ENCODE data around the gene TUFM. TPM values are rescaled to one million over a fixed set of nuclear protein-coding genes. Genes with fewer than 3 reads are reported as not detected.
"Not testable (repeated sequence)": the region's sequence is repeated elsewhere in the genome, so short reads cannot be mapped to it uniquely, and the experiment has no call there.

The TUFM gene
- total RNA-seq, 1 donor from 2014 or later: 252 TPM

- DNase-seq (ENCODE audit: missing footprints): peak; percentile 20
- ATAC-seq: no peak
- intact Hi-C loops (cut with DNase I): no loop called here
Measured at GRCh38 chr16:28876973-28877654, 31.0 kb upstream of the TUFM start.

- DNase-seq (ENCODE audit: missing footprints) (peak; percentile 56), ATAC-seq (no peak)
- intact Hi-C loops (cut with DNase I): no loop called here
Measured at GRCh38 chr16:28876019-28876659, 30.0 kb upstream of the TUFM start.

- intact Hi-C loops (cut with DNase I): no loop called here
Measured at GRCh38 chr16:28875134-28876018, 29.2 kb upstream of the TUFM start.

GRCh38 chr16:28874406-28874805 is 28.3 kb upstream of the TUFM start:
- intact Hi-C loops (cut with DNase I): loop anchor here (5.0 kb wide), 1 partner anchor 47 kb away; no protein-coding TSS in a partner anchor
- ATAC-seq (no peak), DNase-seq (ENCODE audit: missing footprints) (peak; percentile 9)

More at GRCh38 chr16:28875134-28876018, 29.2 kb upstream of the TUFM start:
- DNase-seq (ENCODE audit: missing footprints) (peak; percentile 35), ATAC-seq (no peak)

- ATAC-seq: peak; percentile 26
- peak; percentile 49 for DNase-seq (ENCODE audit: missing footprints)
- intact Hi-C loops (cut with DNase I): loop anchor here (5.0 kb wide), 1 partner anchor 46 kb away; no protein-coding TSS in a partner anchor
Measured at GRCh38 chr16:28873543-28874201, 27.5 kb upstream of the TUFM start.

- no peak for ATAC-seq
- intact Hi-C loops (cut with DNase I): loop anchor here (5.0 kb wide), 1 partner anchor 46 kb away; no protein-coding TSS in a partner anchor
- peak; percentile 20 for DNase-seq (ENCODE audit: missing footprints)
Measured at GRCh38 chr16:28872952-28873351, 26.8 kb upstream of the TUFM start.

- peak; percentile 41 for DNase-seq (ENCODE audit: missing footprints)
- no peak for ATAC-seq
- intact Hi-C loops (cut with DNase I): no loop called here
Measured at GRCh38 chr16:28869201-28869600, 23.1 kb upstream of the TUFM start.

- intact Hi-C loops (cut with DNase I); ATAC-seq: not testable (repeated sequence)
- DNase-seq (ENCODE audit: missing footprints): peak; percentile 50
Measured at GRCh38 chr16:28867646-28868045, 21.5 kb upstream of the TUFM start.

GRCh38 chr16:28867241-28867640 is 21.1 kb upstream of the TUFM start:
- intact Hi-C loops (cut with DNase I): no loop called here
- DNase-seq (ENCODE audit: missing footprints) (peak; percentile 66), ATAC-seq (no peak)

- DNase-seq (ENCODE audit: missing footprints): peak; percentile 56
- intact Hi-C loops (cut with DNase I): no loop called here
- ATAC-seq: no peak
Measured at GRCh38 chr16:28866454-28866804, 20.3 kb upstream of the TUFM start.

- ATAC-seq (no peak), DNase-seq (ENCODE audit: missing footprints) (peak; percentile 56)
- intact Hi-C loops (cut with DNase I): no loop called here
Measured at GRCh38 chr16:28865722-28866453, 19.7 kb upstream of the TUFM start.

GRCh38 chr16:28865001-28865688 is 19.0 kb upstream of the TUFM start:
- intact Hi-C loops (cut with DNase I): no loop called here
- DNase-seq (ENCODE audit: missing footprints): peak; percentile 37
- ATAC-seq: no peak

- peak; percentile 1 for ATAC-seq
- DNase-seq (ENCODE audit: missing footprints): peak; percentile 62
- intact Hi-C loops (cut with DNase I): loop anchor here (1.0 kb wide), 1 partner anchor 18 kb away; the partner anchor contains the start of gene TUFM
Measured at GRCh38 chr16:28863929-28864793, 18.0 kb upstream of the TUFM start.

- intact Hi-C loops (cut with DNase I): no loop called here
- ATAC-seq (no peak), DNase-seq (ENCODE audit: missing footprints) (no peak)
Measured at GRCh38 chr16:28859326-28859725, 13.2 kb upstream of the TUFM start.

GRCh38 chr16:28858421-28858820 is 12.3 kb upstream of the TUFM start:
- intact Hi-C loops (cut with DNase I): no loop called here
- DNase-seq (ENCODE audit: missing footprints): peak; percentile 4
- ATAC-seq: no peak

- ATAC-seq: peak; percentile 2
- no peak for DNase-seq (ENCODE audit: missing footprints)
- intact Hi-C loops (cut with DNase I): loop anchor here (1.0 to 10.0 kb wide), 5 partner anchors 16 to 352 kb away; partner anchors contain the start of genes APOBR, CLN3, RABEP2 and SH2B1
Measured at GRCh38 chr16:28846933-28847273, 755 bp upstream of the TUFM start.

- no peak for ATAC-seq
- no peak for DNase-seq (ENCODE audit: missing footprints)
- intact Hi-C loops (cut with DNase I): loop anchor here (1.0 to 10.0 kb wide), 5 partner anchors 18 to 351 kb away; partner anchors contain the start of genes APOBR, CLN3, RABEP2 and SH2B1
Measured at GRCh38 chr16:28845761-28846079, 428 bp downstream of the TUFM start.
